Neural progenitor cell (in vitro differentiated cells): ENCODE data around the gene TMEM238.

Source experiments
- CTCF ChIP-seq: fragments of 200-600 bp; sonication (generic); IDR thresholded peaks from 2 replicates; pipeline ENCODE4 v1.5.1; 2017; ENCODE audit warnings: antibody characterized with exemption, mild to moderate bottlenecking
- EZH2phosphoT487 ChIP-seq: fragments of 200-600 bp; sonication (generic); IDR thresholded peaks from 2 replicates; pipeline ENCODE4 v1.6.1; 2017; ENCODE audit warnings: antibody characterized with exemption

- no peak for TF ChIP-seq CTCF
- TF ChIP-seq EZH2phosphoT487: no peak
Observed at GRCh38 chr19:55360902-55361301, 23.2 kb downstream of the TMEM238 start.
